NCI-H526 treated with DMSO at 0.1 percent for 48 hours (cell line): ENCODE measurements around the gene PTRH1.

Experiments
- DNase-seq: peaks from one replicate; lab custom pipeline; 2025; lab: John Stamatoyannopoulos, UW

PTRH1 gene

GRCh38 chr9:127697575-127697974 is 17.9 kb downstream of the PTRH1 start:
- no peak for DNase-seq

GRCh38 chr9:127694890-127695720 is 20.4 kb downstream of the PTRH1 start:
- DNase-seq: no peak

GRCh38 chr9:127693697-127694096 is 21.8 kb downstream of the PTRH1 start:
- no peak for DNase-seq

GRCh38 chr9:127693143-127693542 is 22.3 kb downstream of the PTRH1 start:
- no peak for DNase-seq

GRCh38 chr9:127692071-127692470 is 23.4 kb downstream of the PTRH1 start:
- DNase-seq: no peak

GRCh38 chr9:127690735-127691134 is 24.7 kb downstream of the PTRH1 start:
- DNase-seq: no peak

- no peak for DNase-seq
Observed at GRCh38 chr9:127689329-127690000, 26.0 kb downstream of the PTRH1 start.

GRCh38 chr9:127686461-127687393 is 28.7 kb downstream of the PTRH1 start:
- no peak for DNase-seq

- DNase-seq: no peak
Observed at GRCh38 chr9:127684576-127684975, 30.9 kb downstream of the PTRH1 start.

GRCh38 chr9:127683723-127684122 is 31.7 kb downstream of the PTRH1 start:
- DNase-seq: no peak

GRCh38 chr9:127682351-127683136 is 32.9 kb downstream of the PTRH1 start:
- no peak for DNase-seq

GRCh38 chr9:127680846-127681245 is 34.6 kb downstream of the PTRH1 start:
- DNase-seq: no peak

- no peak for DNase-seq
Observed at GRCh38 chr9:127680226-127680625, 35.2 kb downstream of the PTRH1 start.

GRCh38 chr9:127679506-127679905 is 36.0 kb downstream of the PTRH1 start:
- DNase-seq: no peak

- DNase-seq: no peak
Observed at GRCh38 chr9:127676638-127677037, 38.8 kb downstream of the PTRH1 start.

GRCh38 chr9:127673234-127673633 is 42.2 kb downstream of the PTRH1 start:
- no peak for DNase-seq

GRCh38 chr9:127667906-127668305 is 47.6 kb downstream of the PTRH1 start:
- no peak for DNase-seq

- no peak for DNase-seq
Observed at GRCh38 chr9:127667127-127667844, 48.2 kb downstream of the PTRH1 start.

- DNase-seq: no peak
Observed at GRCh38 chr9:127664678-127665507, 50.6 kb downstream of the PTRH1 start.

GRCh38 chr9:127664324-127664677 is 51.2 kb downstream of the PTRH1 start:
- no peak for DNase-seq
